Measurements from ENCODE around the gene COL17A1.

DNA sequence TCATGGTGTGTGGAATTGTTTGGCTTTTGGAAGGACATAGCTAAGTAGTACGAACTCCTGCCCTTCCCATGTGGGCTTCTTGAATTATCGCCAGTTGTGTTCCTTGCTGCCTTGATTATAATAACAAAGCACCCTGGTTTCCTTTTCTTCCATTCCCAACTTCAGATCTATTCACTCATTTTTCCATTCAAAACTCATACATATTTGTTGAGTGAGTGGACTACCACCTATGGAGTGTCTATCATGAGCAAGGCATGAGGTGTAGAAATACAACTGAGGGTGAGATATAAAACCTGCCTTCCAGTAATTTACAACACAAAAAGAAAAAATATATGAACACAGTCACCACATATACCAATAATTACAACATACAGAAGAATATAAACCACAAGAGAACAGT is 4.9 kb upstream of the COL17A1 start:
- no peak for TF ChIP-seq EZH2 (optimal IDR thresholded peaks at IDR 0.05; ENCODE audit: low read depth, low read length)
- TF ChIP-seq, protein P1, sequence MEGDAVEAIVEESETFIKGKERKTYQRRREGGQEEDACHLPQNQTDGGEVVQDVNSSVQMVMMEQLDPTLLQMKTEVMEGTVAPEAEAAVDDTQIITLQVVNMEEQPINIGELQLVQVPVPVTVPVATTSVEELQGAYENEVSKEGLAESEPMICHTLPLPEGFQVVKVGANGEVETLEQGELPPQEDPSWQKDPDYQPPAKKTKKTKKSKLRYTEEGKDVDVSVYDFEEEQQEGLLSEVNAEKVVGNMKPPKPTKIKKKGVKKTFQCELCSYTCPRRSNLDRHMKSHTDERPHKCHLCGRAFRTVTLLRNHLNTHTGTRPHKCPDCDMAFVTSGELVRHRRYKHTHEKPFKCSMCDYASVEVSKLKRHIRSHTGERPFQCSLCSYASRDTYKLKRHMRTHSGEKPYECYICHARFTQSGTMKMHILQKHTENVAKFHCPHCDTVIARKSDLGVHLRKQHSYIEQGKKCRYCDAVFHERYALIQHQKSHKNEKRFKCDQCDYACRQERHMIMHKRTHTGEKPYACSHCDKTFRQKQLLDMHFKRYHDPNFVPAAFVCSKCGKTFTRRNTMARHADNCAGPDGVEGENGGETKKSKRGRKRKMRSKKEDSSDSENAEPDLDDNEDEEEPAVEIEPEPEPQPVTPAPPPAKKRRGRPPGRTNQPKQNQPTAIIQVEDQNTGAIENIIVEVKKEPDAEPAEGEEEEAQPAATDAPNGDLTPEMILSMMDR (IDR thresholded peaks at IDR 0.05; ENCODE audit: low read length), result no peak
- no peak for TF ChIP-seq EZH2phosphoT487 (IDR thresholded peaks at IDR 0.05; ENCODE audit: low read length)

Data from MM.1S (cell line).